Measurements from ENCODE around the gene MRTFA. TPM values are rescaled to one million over a fixed set of nuclear protein-coding genes. Genes with fewer than 3 reads are reported as not detected.

MRTFA gene
- total RNA-seq, 1 donor from 2014 or later, result 19.2 TPM

- H3K27ac ChIP-seq (replicated peaks), result no peak overlapping the region
- intact Hi-C loops (cut with micrococcal nuclease), result loop anchor here (10.0 kb wide), 1 partner anchor 124 kb away; no protein-coding TSS in a partner anchor
- TF ChIP-seq, protein P1, sequence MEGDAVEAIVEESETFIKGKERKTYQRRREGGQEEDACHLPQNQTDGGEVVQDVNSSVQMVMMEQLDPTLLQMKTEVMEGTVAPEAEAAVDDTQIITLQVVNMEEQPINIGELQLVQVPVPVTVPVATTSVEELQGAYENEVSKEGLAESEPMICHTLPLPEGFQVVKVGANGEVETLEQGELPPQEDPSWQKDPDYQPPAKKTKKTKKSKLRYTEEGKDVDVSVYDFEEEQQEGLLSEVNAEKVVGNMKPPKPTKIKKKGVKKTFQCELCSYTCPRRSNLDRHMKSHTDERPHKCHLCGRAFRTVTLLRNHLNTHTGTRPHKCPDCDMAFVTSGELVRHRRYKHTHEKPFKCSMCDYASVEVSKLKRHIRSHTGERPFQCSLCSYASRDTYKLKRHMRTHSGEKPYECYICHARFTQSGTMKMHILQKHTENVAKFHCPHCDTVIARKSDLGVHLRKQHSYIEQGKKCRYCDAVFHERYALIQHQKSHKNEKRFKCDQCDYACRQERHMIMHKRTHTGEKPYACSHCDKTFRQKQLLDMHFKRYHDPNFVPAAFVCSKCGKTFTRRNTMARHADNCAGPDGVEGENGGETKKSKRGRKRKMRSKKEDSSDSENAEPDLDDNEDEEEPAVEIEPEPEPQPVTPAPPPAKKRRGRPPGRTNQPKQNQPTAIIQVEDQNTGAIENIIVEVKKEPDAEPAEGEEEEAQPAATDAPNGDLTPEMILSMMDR (IDR thresholded peaks at IDR 0.05; ENCODE audit: borderline replicate concordance), result no peak
- no peaks in the 10 kb centered on the region for H3K27me3 ChIP-seq (ENCODE audit: low read depth)
- peaks cover 26% of the 10 kb centered on the region for H3K4me1 ChIP-seq
- H3K9me3 ChIP-seq (replicated peaks), result no peaks in the 10 kb centered on the region
- H3K4me3 ChIP-seq, result no peak overlapping the region
- peaks cover 1% of the 10 kb centered on the region for H3K36me3 ChIP-seq
- DNase-seq, result no peak
Observed at GRCh38 chr22:40521046-40521445, 115.5 kb downstream of the MRTFA start.

DNA sequence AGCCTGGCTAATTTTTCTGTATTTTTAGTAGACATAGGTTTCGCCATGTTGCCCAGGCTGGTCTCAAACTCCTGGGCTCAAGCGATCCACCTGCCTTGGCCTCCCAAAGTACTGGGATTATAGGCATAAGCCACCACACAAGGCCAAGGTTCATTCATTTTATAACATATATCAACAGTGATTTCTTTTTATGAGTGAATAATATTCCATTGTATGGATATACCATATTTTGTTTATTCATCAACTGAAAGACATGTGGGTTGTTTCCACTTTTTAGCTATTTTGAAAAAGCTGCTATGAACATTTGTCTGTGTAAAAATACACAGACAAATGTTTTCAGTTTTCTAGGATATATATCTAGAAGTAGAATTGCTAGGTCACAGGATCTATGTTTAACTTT is 116.0 kb downstream of the MRTFA start:
- Histone ChIP-seq H3K4me3 (no peak overlapping the region), H3K36me3 (peaks cover 6% of the 10 kb centered on the region), H3K27me3 (ENCODE audit: low read depth) (no peaks in the 10 kb centered on the region), H3K27ac (replicated peaks) (no peak overlapping the region), H3K9me3 (replicated peaks) (no peaks in the 10 kb centered on the region), H3K4me1 (peaks cover 26% of the 10 kb centered on the region)
- TF ChIP-seq, protein P1 (IDR thresholded peaks at IDR 0.05; ENCODE audit: borderline replicate concordance), result no peak
- intact Hi-C loops (cut with micrococcal nuclease), result loop anchor here (10.0 kb wide), 1 partner anchor 124 kb away; no protein-coding TSS in a partner anchor
- DNase-seq, result no peak

DNA sequence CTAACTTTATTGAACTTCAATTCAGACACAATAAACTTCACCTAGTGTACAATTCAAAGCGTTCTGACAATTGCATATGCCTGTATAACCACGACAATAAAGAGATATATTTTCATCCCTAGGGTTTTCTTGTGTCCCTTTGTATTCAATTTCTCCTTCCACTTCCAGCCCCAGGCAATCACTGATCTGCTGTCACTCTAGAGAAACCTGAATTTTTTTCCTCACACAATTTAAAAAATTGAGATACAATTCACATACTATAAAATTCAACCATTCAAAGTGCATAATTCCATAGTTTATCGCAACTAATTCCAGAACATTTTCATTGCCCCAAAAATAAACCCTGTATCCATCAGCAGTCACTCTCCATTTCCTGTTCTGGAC is 116.6 kb downstream of the MRTFA start:
- H3K27me3 ChIP-seq (ENCODE audit: low read depth), result no peaks in the 10 kb centered on the region
- peaks cover 7% of the 10 kb centered on the region for H3K36me3 ChIP-seq
- H3K4me1 ChIP-seq, result peaks cover 26% of the 10 kb centered on the region
- intact Hi-C loops (cut with micrococcal nuclease), result loop anchor here (10.0 kb wide), 1 partner anchor 125 kb away; no protein-coding TSS in a partner anchor
- no peak overlapping the region for H3K4me3 ChIP-seq
- no peak for DNase-seq
- no peaks in the 10 kb centered on the region for H3K9me3 ChIP-seq (replicated peaks)
- peak overlapping the region; percentile 9 for H3K27ac ChIP-seq (replicated peaks)
- TF ChIP-seq, protein P1 (IDR thresholded peaks at IDR 0.05; ENCODE audit: borderline replicate concordance), result no peak

GRCh38 chr22:40519284-40519947 is 117.1 kb downstream of the MRTFA start:
- peaks cover 7% of the 10 kb centered on the region for H3K36me3 ChIP-seq
- DNase-seq, result no peak
- H3K4me3 ChIP-seq, result no peak overlapping the region
- no peaks in the 10 kb centered on the region for H3K27me3 ChIP-seq (ENCODE audit: low read depth)
- H3K27ac ChIP-seq (replicated peaks), result peak overlapping the region; percentile 9
- TF ChIP-seq, protein P1 (IDR thresholded peaks at IDR 0.05; ENCODE audit: borderline replicate concordance), result no peak
- intact Hi-C loops (cut with micrococcal nuclease), result no loop called here
- H3K4me1 ChIP-seq, result peaks cover 26% of the 10 kb centered on the region
- H3K9me3 ChIP-seq (replicated peaks), result no peaks in the 10 kb centered on the region

DNA sequence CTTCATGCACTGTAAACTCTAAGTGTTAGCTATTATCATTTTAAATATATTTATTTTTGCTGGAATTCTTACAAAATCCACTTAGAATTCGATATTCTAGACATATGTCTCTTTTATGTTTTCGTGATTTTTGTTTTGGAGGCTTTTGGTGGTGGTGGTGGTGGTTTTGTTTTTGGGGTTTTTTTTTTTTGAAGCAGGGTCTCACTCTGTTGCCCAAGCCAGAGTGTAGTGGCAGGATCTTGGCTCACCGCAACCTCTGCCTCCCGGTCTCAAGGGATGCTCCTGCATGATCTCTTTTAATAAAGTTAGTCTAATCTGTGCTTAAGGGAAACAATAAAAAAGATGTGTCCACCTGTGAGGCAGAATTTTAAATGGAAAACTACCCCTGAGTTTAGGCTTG is 117.7 kb downstream of the MRTFA start:
- no peaks in the 10 kb centered on the region for H3K9me3 ChIP-seq (replicated peaks)
- DNase-seq, result no peak
- H3K4me3 ChIP-seq, result no peak overlapping the region
- H3K4me1 ChIP-seq, result peaks cover 21% of the 10 kb centered on the region
- H3K27ac ChIP-seq (replicated peaks), result no peak overlapping the region
- H3K27me3 ChIP-seq (ENCODE audit: low read depth), result no peaks in the 10 kb centered on the region
- intact Hi-C loops (cut with micrococcal nuclease), result no loop called here
- TF ChIP-seq, protein P1 (IDR thresholded peaks at IDR 0.05; ENCODE audit: borderline replicate concordance), result no peak
- peaks cover 7% of the 10 kb centered on the region for H3K36me3 ChIP-seq

Data from left ventricle myocardium inferior (tissue), 1 donor.